A172 (cell line): ENCODE data around the gene GSS. TPM values are rescaled to one million over a fixed set of nuclear protein-coding genes. Genes with fewer than 3 reads are reported as not detected.

Source experiments
- total RNA-seq: library from RNA; depleted of rRNA; stranded (reverse); fragments of >200 nt; shearing (Covaris generic); gene quantifications from 2 replicates; pipeline ENCODE4 v1.2.3, GENCODE V29; 2014; rRNA removed

GSS gene
- total RNA-seq, 1 experiment from 2014 or later: 150 TPM

Other genes starting within 250 kb of the GSS start
- gene NCOA6, start 130.2 kb downstream of the GSS start, total RNA-seq: 6.0 and 8.2 TPM in 2 replicates
- 0.26 and 0.55 TPM in 2 replicates for gene GGT7, start 83.0 kb downstream of the GSS start, total RNA-seq
- gene ACSS2, start 79.2 kb downstream of the GSS start, total RNA-seq: 40.1 and 49.9 TPM in 2 replicates
- gene MYH7B, start 62 bp upstream of the GSS start, total RNA-seq: not detected in 2 replicates
- 48.6 and 51.8 TPM in 2 replicates for gene TRPC4AP, start 137.0 kb upstream of the GSS start, total RNA-seq
- gene EDEM2, start 191.5 kb upstream of the GSS start, total RNA-seq: 32.8 and 34.4 TPM in 2 replicates
- gene PROCR, start 216.3 kb upstream of the GSS start, total RNA-seq: 32.2 and 48.0 TPM in 2 replicates